ENCODE data around the gene GNAI2. TPM values are rescaled to one million over a fixed set of nuclear protein-coding genes. Genes with fewer than 3 reads are reported as not detected.
"Not testable (repeated sequence)": the region's sequence is repeated elsewhere in the genome, so short reads cannot be mapped to it uniquely, and the experiment has no call there.

The GNAI2 gene
- polyA plus RNA-seq, 3 donors from 2014 or later, result 550 to 903 (median 902) TPM

DNA sequence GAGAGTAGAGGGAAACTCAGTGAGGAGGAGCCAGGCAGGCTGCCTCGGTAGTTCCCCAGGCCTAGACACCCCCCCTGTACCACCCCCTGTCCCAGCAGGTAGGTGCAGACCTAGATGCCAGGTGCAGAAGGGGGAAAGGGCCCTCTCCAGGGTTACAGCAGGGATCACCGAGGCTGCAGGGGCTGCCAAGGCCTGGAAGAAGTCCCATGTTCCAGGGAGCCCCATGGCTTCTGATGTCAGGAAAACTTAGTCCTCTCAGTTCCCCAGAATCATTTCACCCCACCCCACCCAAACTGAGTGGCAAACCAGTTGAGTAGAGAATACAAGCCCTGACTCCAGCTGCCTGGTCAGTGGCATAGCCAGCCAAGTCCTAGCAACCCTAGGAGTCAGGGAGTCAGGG, 25.5 kb downstream of the GNAI2 start:
- peaks cover 0 to 4% of the 10 kb centered on the region in 2 donors for H3K4me1 Mint-ChIP-seq
- peak overlapping the region in 1 of 6 donors; percentile 73 for H3K27ac Mint-ChIP-seq
- peak overlapping the region in 2 of 5 donors; percentile 47 to 54 for H3K4me3 Mint-ChIP-seq

DNA sequence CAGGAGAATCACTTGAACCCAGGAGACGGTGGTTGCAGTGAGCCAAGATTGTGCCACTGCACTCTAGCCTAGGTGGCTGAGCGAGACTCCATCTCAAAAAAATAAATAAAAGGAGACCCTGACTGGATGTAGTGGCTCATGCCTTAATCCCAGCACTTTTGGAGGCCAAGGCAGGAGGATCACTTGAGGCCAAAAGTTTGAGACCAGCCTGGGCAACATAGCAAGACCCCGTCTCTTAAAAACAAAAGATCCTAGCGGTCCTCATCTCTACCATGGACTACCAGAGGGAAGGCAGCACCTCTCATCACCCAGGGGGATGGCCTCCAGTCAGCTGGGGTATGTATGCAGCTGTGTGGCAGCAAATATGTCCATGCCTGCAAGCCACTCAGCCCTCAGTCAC, 26.2 kb downstream of the GNAI2 start:
- H3K9me3 Mint-ChIP-seq; H3K4me1 Mint-ChIP-seq; H3K36me3 Mint-ChIP-seq; DNase-seq; H3K27ac Mint-ChIP-seq; H3K4me3 Mint-ChIP-seq; H3K27me3 Mint-ChIP-seq (ENCODE audit: low read depth in 3 of 3): not testable (repeated sequence)

More for the DNA sequence above, 25.5 kb downstream of the GNAI2 start:
- H3K27me3 Mint-ChIP-seq (ENCODE audit: low read depth in 3 of 3), result peaks cover 2 to 5% (median 5%) of the 10 kb centered on the region in 3 donors
- no peaks in the 10 kb centered on the region for H3K9me3 Mint-ChIP-seq
- H3K36me3 Mint-ChIP-seq, result peaks cover 4 to 11% (median 6%) of the 10 kb centered on the region in 3 donors
- no peak for DNase-seq

DNA sequence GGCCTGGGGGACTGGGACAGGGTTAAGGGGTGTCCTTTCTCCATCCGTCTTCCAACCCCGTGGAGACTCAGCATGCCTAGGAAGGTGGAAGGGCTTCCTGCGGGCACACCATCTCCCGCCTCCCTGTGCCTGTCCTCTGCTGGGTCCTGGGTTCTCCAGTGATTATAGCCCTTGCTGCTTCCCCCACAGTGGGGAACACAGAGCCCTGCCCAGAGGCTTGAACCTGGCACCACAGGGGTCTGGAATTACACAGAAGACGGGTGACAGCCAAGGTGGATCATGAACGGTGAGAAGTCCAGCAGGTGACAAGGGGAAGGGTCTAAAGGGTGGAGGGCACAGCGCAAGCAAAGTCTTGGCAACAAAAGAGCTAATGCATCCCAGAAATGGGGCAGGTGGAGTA, 26.8 kb downstream of the GNAI2 start:
- Mint-ChIP-seq H3K4me1 (peaks cover 0 to 4% of the 10 kb centered on the region in 2 donors), H3K36me3 (no peaks in the 10 kb centered on the region), H3K27ac (peak overlapping the region in 2 of 6 donors; percentile 49 to 67), H3K27me3 (ENCODE audit: low read depth in 3 of 3) (peaks cover 2 to 5% (median 5%) of the 10 kb centered on the region in 3 donors), H3K9me3 (no peaks in the 10 kb centered on the region), H3K4me3 (no peak overlapping the region)
- no peak for DNase-seq

GRCh38 chr3:50263478-50264382, 27.7 kb downstream of the GNAI2 start:
- no peaks in the 10 kb centered on the region for H3K36me3 Mint-ChIP-seq
- H3K4me3 Mint-ChIP-seq, result no peak overlapping the region
- peaks cover 4 to 6% (median 5%) of the 10 kb centered on the region in 3 donors for H3K27me3 Mint-ChIP-seq (ENCODE audit: low read depth in 3 of 3)
- H3K4me1 Mint-ChIP-seq, result peaks cover 0 to 4% of the 10 kb centered on the region in 2 donors
- no peak for DNase-seq
- H3K9me3 Mint-ChIP-seq, result no peaks in the 10 kb centered on the region
- H3K27ac Mint-ChIP-seq, result peak overlapping the region in 1 of 6 donors; percentile 39

GRCh38 chr3:50264383-50264963, 28.5 kb downstream of the GNAI2 start:
- H3K4me3 Mint-ChIP-seq, result no peak overlapping the region
- H3K27ac Mint-ChIP-seq, result no peak overlapping the region
- H3K9me3 Mint-ChIP-seq, result no peaks in the 10 kb centered on the region
- H3K36me3 Mint-ChIP-seq, result no peaks in the 10 kb centered on the region
- H3K4me1 Mint-ChIP-seq, result peaks cover 0 to 4% of the 10 kb centered on the region in 2 donors
- peaks cover 4 to 6% (median 5%) of the 10 kb centered on the region in 3 donors for H3K27me3 Mint-ChIP-seq (ENCODE audit: low read depth in 3 of 3)
- no peak for DNase-seq

GRCh38 chr3:50264964-50265485, 29.0 kb downstream of the GNAI2 start:
- Mint-ChIP-seq H3K9me3 (no peaks in the 10 kb centered on the region), H3K4me3 (no peak overlapping the region), H3K27me3 (ENCODE audit: low read depth in 3 of 3) (peaks cover 2 to 6% (median 5%) of the 10 kb centered on the region in 3 donors), H3K36me3 (no peaks in the 10 kb centered on the region), H3K4me1 (peaks cover 0 to 1% of the 10 kb centered on the region in 2 donors), H3K27ac (no peak overlapping the region)
- DNase-seq, result no peak

- DNase-seq, result no peak
- H3K27me3 Mint-ChIP-seq (ENCODE audit: low read depth in 3 of 3), result peaks cover 2 to 6% (median 5%) of the 10 kb centered on the region in 3 donors
- H3K4me3 Mint-ChIP-seq, result no peak overlapping the region
- H3K27ac Mint-ChIP-seq, result peak overlapping the region in 1 of 6 donors; percentile 33
- H3K4me1 Mint-ChIP-seq, result peaks cover 0 to 1% of the 10 kb centered on the region in 2 donors
- no peaks in the 10 kb centered on the region for H3K36me3 Mint-ChIP-seq
- H3K9me3 Mint-ChIP-seq, result no peaks in the 10 kb centered on the region
These were observed 29.6 kb downstream of the GNAI2 start for GRCh38 chr3:50265571-50265970.

DNA sequence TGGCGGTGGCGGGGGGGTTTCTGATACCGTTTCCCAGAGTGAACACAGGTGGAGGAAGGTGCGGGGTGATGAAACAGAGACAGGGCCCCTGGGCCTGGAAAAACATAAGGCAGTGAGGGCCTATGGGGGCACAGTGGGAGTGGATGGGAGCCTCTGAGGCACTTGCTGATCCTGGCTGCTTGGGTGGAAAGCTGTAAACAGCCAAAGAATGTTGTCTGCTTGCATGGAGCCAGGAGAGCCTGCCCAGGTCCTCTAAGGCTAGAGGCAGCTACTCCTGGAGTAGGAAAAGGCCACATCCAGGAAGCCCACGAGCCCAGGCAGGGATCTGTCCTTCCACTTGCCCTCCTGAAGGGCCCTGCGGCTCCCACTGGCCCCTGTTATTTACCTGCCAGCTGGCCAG, 30.0 kb downstream of the GNAI2 start:
- H3K36me3 Mint-ChIP-seq, result no peaks in the 10 kb centered on the region
- H3K27me3 Mint-ChIP-seq (ENCODE audit: low read depth in 3 of 3), result peaks cover 2 to 6% (median 5%) of the 10 kb centered on the region in 3 donors
- peak overlapping the region in 1 of 6 donors; percentile 33 for H3K27ac Mint-ChIP-seq
- H3K9me3 Mint-ChIP-seq, result no peaks in the 10 kb centered on the region
- DNase-seq, result no peak
- H3K4me3 Mint-ChIP-seq, result no peak overlapping the region
- peaks cover 0 to 1% of the 10 kb centered on the region in 2 donors for H3K4me1 Mint-ChIP-seq

- Mint-ChIP-seq H3K4me3 (no peak overlapping the region), H3K36me3 (no peaks in the 10 kb centered on the region), H3K27ac (no peak overlapping the region), H3K9me3 (no peaks in the 10 kb centered on the region), H3K27me3 (ENCODE audit: low read depth in 3 of 3) (peaks cover 0 to 6% (median 5%) of the 10 kb centered on the region in 3 donors), H3K4me1 (peaks cover 0 to 4% of the 10 kb centered on the region in 2 donors)
- DNase-seq, result no peak
These were observed 30.8 kb downstream of the GNAI2 start for GRCh38 chr3:50266836-50267235.

DNA sequence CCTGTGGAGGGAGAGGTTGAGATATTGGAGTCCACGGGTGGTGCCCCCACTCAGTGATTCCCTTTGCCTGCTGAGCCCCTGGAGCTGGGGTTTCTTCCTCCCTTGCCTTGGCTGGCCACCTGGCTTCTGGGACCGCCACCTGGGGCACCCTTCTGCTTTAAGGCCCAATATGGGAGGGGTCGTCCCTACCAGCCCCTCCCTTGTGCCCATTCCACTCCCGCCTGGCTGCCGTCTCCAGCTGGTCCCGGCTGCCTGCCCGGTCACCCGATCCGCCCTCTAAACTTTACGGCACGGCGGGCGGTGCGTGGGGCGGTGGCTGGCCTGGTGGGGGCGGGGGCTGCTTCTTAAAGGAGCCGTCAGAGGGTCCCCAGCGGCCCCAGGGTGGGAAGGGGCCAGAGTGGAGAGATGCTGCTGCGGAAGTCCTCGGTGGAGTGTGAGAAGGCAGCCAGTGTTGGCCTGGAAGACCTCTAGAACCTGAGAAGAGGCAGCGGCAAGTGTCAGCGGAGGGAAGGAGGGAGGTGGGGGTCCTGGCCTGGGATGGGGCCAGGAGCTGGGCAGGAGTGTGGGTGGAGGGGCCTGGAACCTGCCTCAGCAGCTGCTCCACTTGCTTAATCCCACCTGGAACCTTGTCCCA, 31.4 kb downstream of the GNAI2 start:
- Mint-ChIP-seq H3K27me3 (ENCODE audit: low read depth in 3 of 3) (peaks cover 0 to 6% (median 5%) of the 10 kb centered on the region in 3 donors), H3K27ac (no peak overlapping the region), H3K4me3 (no peak overlapping the region), H3K4me1 (peaks cover 0 to 4% of the 10 kb centered on the region in 2 donors), H3K9me3 (no peaks in the 10 kb centered on the region), H3K36me3 (no peaks in the 10 kb centered on the region)
- DNase-seq, result no peak

DNA sequence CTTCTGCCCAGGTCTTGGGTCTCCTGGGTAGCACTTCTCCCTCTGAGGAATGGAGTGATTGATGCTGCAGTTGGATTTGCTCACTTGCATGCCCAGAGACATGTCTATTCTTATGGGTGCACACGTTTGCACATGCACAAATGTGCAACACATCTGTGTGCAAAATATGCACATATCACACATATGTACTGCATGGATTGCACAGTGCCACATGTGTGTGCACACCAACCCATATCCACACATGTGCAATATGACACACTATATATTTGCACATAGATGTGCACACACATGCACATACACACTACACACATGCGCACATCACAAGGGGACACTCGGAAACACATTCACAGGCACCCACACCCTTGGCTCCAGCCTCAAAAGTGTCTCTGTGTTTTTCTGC, 32.3 kb downstream of the GNAI2 start:
- Mint-ChIP-seq H3K36me3 (no peaks in the 10 kb centered on the region), H3K27ac (no peak overlapping the region), H3K4me1 (peaks cover 6 to 9% of the 10 kb centered on the region in 2 donors), H3K4me3 (no peak overlapping the region), H3K27me3 (ENCODE audit: low read depth in 3 of 3) (peaks cover 4 to 11% (median 6%) of the 10 kb centered on the region in 3 donors), H3K9me3 (no peaks in the 10 kb centered on the region)
- no peak for DNase-seq

GRCh38 chr3:50268703-50269451, 32.9 kb downstream of the GNAI2 start, which contains the start of gene SEMA3B:
Gene SEMA3B (plus strand): TSS chr3:50269147. CDS start chr3:50269241, 94 bp downstream.
- no peaks in the 10 kb centered on the region for H3K36me3 Mint-ChIP-seq
- H3K27me3 Mint-ChIP-seq (ENCODE audit: low read depth in 3 of 3), result peaks cover 4 to 11% (median 5%) of the 10 kb centered on the region in 3 donors
- no peak for DNase-seq
- no peaks in the 10 kb centered on the region for H3K9me3 Mint-ChIP-seq
- no peak within 1 kb of the TSS for H3K4me3 Mint-ChIP-seq
- H3K27ac Mint-ChIP-seq, result no peak within 1 kb of the TSS
- H3K4me1 Mint-ChIP-seq, result peaks cover 6 to 10% of the 10 kb centered on the region in 2 donors

- Mint-ChIP-seq H3K9me3 (no peaks in the 10 kb centered on the region), H3K4me1 (peaks cover 12 to 14% of the 10 kb centered on the region in 2 donors), H3K27me3 (ENCODE audit: low read depth in 3 of 3) (peaks cover 10 to 14% (median 10%) of the 10 kb centered on the region in 3 donors), H3K36me3 (no peaks in the 10 kb centered on the region), H3K4me3 (no peak overlapping the region), H3K27ac (no peak overlapping the region)
- no peak for DNase-seq
These were observed 33.5 kb downstream of the GNAI2 start for GRCh38 chr3:50269460-50269859.

All from immature natural killer cell (primary cell).